DOHH2 (cell line): ENCODE data around the gene CADPS.

Source experiments
- CTCF ChIP-seq: fragments of 200-600 bp; sonication (generic); IDR thresholded peaks from one replicate; pipeline ENCODE4 v1.5.1; 2014; ENCODE audit warnings: antibody characterized with exemption, mild to moderate bottlenecking, low read depth, low read length; ENCODE audit not compliant: poor library complexity, severe bottlenecking
- EZH2phosphoT487 ChIP-seq: fragments of 200-600 bp; sonication (generic); IDR thresholded peaks from 2 replicates; pipeline ENCODE4 v1.6.1; 2017; ENCODE audit warnings: borderline replicate concordance, mild to moderate bottlenecking, antibody characterized with exemption, low read length, moderate library complexity, mixed read lengths

- TF ChIP-seq CTCF (no peak), EZH2phosphoT487 (no peak)
These were observed 196.4 kb downstream of the CADPS start for GRCh38 chr3:62678841-62679240.
